PFSK-1 (cell line): Measurements from ENCODE around the gene RARRES1.

Experiments used
- FOXP2 ChIP-seq: optimal IDR thresholded peaks from 2 replicates; pipeline ENCODE3; 2011; ENCODE audit warnings: borderline replicate concordance, control low read depth, inconsistent platforms; ENCODE audit not compliant: insufficient read depth; ENCODE audit errors: extremely low read length, extremely low read depth
- POLR2AphosphoS5 ChIP-seq: IDR thresholded peaks from 2 replicates; pipeline ENCODE4 v1.6.1; 2012; ENCODE audit warnings: low read depth, mild to moderate bottlenecking, control low read depth, low read length, moderate library complexity
- REST ChIP-seq, 2 experiments: IDR thresholded peaks; 2 replicates each; pipeline versions ENCODE4 v1.6.1 to v1.8.0; 2011 to 2012; ENCODE audit warnings: low read depth in 2 of 2, low read length in 2 of 2, control low read depth in 1 of 2, inconsistent platforms in 1 of 2, mild to moderate bottlenecking in 1 of 2, moderate library complexity in 1 of 2; ENCODE audit not compliant: insufficient read depth in 1 of 2
- SIN3A ChIP-seq: IDR thresholded peaks from 2 replicates; pipeline ENCODE4 v1.6.1; 2012; ENCODE audit warnings: mild to moderate bottlenecking, low read length, moderate library complexity, borderline replicate concordance; ENCODE audit not compliant: insufficient read depth
- TAF1 ChIP-seq: IDR thresholded peaks from 2 replicates; pipeline ENCODE4 v1.6.1; 2012; ENCODE audit warnings: low read length, control low read depth, borderline replicate concordance; ENCODE audit not compliant: insufficient read depth

The RARRES1 gene

DNA sequence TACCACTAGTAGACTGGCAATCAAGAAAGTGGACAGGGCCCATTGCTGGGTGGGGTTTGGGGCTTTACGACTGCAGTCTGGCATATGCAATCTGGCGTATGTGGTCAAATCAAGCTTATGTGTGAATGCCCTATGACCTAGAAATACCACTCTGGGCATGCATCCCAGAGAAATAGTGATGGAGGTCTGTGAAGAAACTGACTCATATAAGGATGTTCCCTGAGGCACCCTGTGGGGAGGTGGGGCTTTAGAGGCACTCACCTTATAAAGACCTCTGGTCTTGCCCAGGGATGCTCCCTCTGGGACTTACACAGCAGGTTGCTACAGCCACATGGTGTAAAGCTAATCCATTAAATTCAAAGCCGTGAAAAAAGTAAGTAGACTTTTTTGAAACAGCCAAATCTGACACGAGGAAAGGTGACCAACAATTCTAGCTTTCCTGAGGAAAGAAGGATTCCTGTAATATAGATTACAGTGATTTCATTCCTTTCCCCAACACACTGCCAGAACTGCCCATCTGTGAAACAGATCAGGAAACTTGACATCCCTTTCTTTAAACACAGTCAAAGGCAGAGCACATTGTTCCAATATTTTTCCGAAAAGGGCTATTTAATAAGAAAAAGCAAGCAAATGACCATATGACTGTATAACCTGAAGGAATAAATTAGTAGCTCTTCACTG is 13.6 kb downstream of the RARRES1 start:
- TF ChIP-seq SIN3A (no peak), REST (IDR thresholded peaks at IDR 0.05; ENCODE audit: insufficient read depth in 1 of 2, low read depth in 2 of 2, low read length in 2 of 2) (no peak), FOXP2 (no peak), POLR2AphosphoS5 (no peak), TAF1 (no peak)

DNA sequence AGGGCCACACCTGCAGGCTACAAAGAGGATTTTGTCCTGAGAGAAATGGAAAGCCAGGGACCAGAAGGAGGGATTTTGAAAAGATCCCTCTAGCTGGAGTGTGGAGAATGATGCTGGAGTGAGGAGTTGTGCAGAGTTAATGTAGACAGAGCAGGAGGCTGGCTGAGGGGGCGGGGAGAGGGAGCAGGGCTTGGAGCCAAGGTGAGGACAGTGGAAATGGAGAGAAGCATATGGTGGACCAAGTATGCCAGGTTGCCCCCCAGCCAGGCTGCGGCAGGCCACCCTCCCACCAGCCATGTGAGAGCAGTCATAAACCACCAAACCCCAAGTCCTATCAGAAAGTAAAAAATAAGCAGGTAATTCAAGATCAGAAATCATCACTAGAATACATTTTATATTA is 14.7 kb downstream of the RARRES1 start:
- TF ChIP-seq POLR2AphosphoS5 (no peak), FOXP2 (no peak), SIN3A (no peak), REST (IDR thresholded peaks at IDR 0.05; ENCODE audit: insufficient read depth in 1 of 2, low read depth in 2 of 2, low read length in 2 of 2) (no peak), TAF1 (no peak)

DNA sequence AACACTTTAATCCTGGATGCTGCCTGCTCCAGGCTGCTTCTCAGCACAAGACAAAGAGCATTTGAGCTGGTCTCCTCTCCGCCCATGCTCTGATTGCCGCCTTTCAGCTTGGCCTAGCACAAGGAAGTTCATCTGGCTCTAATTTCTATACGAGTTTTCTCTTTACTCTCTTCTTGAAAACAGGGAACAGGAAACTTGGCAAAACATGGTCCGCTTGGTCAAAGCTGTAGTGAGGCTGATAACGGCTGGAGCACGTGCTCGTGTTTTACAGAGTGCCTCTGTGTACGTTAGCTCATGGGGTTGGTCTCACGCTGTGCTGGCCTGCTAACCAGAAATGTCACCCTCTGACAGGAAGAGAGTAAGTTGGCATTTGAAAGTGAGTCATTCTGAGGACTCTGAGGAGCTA is 19.2 kb downstream of the RARRES1 start:
- no peak for TF ChIP-seq POLR2AphosphoS5

DNA sequence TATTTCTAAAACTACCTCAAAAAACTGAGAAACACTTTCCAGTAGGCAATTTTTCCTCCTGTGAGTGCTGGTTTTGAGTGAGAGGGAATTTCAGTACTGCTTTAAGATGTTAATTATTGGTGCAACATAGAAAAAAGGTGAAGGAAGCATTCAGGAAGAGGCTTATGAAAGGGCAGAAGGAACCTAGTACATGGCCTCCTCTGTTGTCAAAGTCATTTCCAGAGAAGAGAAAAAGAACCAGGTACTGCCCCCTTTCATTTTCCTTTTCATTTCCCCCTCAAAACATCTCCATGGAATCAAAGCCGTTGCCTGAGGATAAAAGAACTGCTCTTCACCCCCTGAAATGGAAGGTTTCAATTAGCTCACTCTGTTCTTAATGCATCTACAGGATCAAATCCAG is 19.8 kb downstream of the RARRES1 start:
- TF ChIP-seq POLR2AphosphoS5 (no peak), TAF1 (no peak), FOXP2 (no peak), SIN3A (no peak), REST (IDR thresholded peaks at IDR 0.05; ENCODE audit: insufficient read depth in 1 of 2, low read depth in 2 of 2, low read length in 2 of 2) (no peak)

- no peak for TF ChIP-seq FOXP2
- TF ChIP-seq REST (IDR thresholded peaks at IDR 0.05; ENCODE audit: insufficient read depth in 1 of 2, low read depth in 2 of 2, low read length in 2 of 2) = no peak
- TF ChIP-seq SIN3A = no peak
- TF ChIP-seq TAF1 = no peak
- TF ChIP-seq POLR2AphosphoS5 = no peak
Observed at GRCh38 chr3:158711886-158712285, 20.4 kb downstream of the RARRES1 start.
